GM06990 (cell line): ENCODE results near the gene CEP57L1.

ENCODE experiments used
- DNase-seq: peaks from one replicate; pipeline ENCODE4 v3.0.0-alpha.2; 2011; ENCODE audit not compliant: insufficient read length; ENCODE audit errors: extremely low read depth
- H3K27me3 ChIP-seq: replicated peaks from 2 replicates; pipeline ENCODE4 v1.6.0; 2011; ENCODE audit warnings: low read length; ENCODE audit not compliant: control insufficient read depth, insufficient read depth
- H3K36me3 ChIP-seq: 2 replicates; pipeline ENCODE4 v1.5.1; 2011; ENCODE audit warnings: low read length; ENCODE audit not compliant: control insufficient read depth, insufficient read depth
- H3K4me3 ChIP-seq: replicated peaks from 2 replicates; pipeline ENCODE4 v1.5.1; 2011; ENCODE audit warnings: low read depth, mild to moderate bottlenecking, control low read depth, low read length
- TF ChIP-seq, protein P1 (sequence below): IDR thresholded peaks from 2 replicates; pipeline ENCODE4 v1.5.1; 2011; ENCODE audit warnings: low read length, control low read depth, mild to moderate bottlenecking, inconsistent platforms; ENCODE audit not compliant: insufficient read depth, poor library complexity, severe bottlenecking

CEP57L1 gene

DNA sequence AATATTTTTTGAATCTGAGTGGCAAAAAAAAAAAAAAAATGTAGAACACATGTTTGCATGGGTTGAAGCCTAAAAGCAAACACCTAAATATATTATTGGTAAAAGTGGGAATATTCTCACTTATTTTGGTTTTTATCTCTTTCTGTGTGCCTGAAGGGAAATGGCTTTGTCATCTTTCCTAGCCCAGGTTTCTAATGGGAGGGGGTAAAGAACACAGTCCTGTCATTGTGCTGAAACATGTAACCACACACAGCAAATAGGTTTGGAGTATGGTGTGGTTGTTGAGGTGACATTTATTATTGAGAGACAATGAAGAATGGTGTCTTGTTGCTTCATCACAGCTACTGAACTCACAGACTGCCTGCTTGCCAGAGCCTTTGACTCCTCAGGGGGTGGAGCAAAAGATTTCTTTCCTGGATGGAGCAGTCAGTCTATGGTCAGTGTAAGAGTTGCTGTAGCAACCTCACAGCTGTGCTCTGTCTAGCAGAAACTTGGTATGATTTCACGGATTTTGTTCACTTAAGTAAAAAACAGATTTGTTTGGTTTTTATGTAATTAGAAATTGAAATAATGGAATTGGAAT lies 70.2 kb downstream of the CEP57L1 start:
- no peak for DNase-seq
- Histone ChIP-seq H3K4me3 (no peak overlapping the region), H3K36me3 (no peaks in the 10 kb centered on the region; the same call in 1 of the 2 replicates), H3K27me3 (no peaks in the 10 kb centered on the region)
- TF ChIP-seq, protein P1, sequence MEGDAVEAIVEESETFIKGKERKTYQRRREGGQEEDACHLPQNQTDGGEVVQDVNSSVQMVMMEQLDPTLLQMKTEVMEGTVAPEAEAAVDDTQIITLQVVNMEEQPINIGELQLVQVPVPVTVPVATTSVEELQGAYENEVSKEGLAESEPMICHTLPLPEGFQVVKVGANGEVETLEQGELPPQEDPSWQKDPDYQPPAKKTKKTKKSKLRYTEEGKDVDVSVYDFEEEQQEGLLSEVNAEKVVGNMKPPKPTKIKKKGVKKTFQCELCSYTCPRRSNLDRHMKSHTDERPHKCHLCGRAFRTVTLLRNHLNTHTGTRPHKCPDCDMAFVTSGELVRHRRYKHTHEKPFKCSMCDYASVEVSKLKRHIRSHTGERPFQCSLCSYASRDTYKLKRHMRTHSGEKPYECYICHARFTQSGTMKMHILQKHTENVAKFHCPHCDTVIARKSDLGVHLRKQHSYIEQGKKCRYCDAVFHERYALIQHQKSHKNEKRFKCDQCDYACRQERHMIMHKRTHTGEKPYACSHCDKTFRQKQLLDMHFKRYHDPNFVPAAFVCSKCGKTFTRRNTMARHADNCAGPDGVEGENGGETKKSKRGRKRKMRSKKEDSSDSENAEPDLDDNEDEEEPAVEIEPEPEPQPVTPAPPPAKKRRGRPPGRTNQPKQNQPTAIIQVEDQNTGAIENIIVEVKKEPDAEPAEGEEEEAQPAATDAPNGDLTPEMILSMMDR, result no peak

DNA sequence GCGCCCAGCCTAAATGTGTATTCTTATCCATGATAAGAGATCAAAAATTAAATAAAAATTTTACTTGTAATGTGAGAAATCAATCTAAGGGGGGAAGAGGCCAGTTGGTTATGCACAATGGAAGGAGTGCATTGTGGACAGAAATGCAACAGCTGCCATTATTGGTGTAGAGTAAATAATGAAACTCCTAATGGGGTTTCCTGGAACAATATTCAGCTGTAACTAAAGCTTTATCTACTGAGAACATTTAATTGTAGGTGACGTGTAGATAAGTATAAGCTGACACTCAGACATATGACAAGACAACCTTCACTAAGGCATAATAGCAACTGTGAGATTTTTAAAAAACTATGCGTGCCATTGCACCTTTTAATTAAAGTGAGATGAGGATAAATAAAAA lies 71.4 kb downstream of the CEP57L1 start:
- H3K4me3 ChIP-seq, result no peak overlapping the region
- TF ChIP-seq, protein P1, result no peak

DNA sequence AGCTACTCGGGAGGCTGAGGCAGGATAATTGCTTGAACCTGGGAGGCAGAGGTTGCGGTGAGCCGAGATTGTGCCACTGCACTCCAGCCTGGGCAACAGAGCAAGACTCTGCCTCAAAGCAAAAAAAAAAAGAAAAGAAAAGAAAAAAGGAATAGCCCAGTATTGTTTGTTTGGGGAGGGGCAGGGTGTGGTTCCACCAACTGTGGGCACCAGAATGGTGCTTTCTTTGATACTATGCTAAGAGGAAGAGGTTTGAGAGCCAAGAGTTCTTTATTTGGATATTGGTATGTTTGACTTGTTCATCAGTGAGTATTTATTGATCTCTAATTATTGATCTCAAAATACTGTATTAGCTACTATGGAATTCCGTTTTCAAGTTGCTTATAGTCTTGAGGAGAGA lies 72.3 kb downstream of the CEP57L1 start:
- Histone ChIP-seq H3K27me3 (no peaks in the 10 kb centered on the region), H3K4me3 (no peak overlapping the region), H3K36me3 (no peaks in the 10 kb centered on the region)
- no peak for DNase-seq
- TF ChIP-seq, protein P1, result no peak

More for the DNA sequence above, 71.4 kb downstream of the CEP57L1 start:
- H3K36me3 ChIP-seq, result no peaks in the 10 kb centered on the region
- no peaks in the 10 kb centered on the region for H3K27me3 ChIP-seq
- DNase-seq, result no peak

DNA sequence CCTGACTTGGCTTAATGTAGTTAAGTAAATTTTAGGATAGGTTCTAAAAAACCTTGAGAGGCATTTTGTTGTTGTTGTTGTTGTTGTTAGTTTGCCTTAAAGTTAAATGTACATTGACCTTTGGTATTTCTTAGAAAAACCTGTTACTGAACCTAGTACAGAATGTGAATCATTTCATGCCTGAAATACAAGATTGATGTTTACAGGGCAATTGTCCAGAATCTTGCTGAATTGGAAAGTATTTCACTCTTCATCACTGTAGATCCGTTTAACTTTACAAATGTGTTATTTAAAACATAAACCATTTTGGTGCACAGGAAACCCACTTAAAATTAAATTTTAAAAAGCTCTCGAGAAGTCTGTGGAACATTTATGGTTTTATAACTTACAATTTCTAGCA lies 75.0 kb downstream of the CEP57L1 start:
- H3K4me3 ChIP-seq, result no peak overlapping the region
- H3K27me3 ChIP-seq, result no peaks in the 10 kb centered on the region
- no peaks in the 10 kb centered on the region for H3K36me3 ChIP-seq
- no peak for DNase-seq
- TF ChIP-seq, protein P1, result no peak

DNA sequence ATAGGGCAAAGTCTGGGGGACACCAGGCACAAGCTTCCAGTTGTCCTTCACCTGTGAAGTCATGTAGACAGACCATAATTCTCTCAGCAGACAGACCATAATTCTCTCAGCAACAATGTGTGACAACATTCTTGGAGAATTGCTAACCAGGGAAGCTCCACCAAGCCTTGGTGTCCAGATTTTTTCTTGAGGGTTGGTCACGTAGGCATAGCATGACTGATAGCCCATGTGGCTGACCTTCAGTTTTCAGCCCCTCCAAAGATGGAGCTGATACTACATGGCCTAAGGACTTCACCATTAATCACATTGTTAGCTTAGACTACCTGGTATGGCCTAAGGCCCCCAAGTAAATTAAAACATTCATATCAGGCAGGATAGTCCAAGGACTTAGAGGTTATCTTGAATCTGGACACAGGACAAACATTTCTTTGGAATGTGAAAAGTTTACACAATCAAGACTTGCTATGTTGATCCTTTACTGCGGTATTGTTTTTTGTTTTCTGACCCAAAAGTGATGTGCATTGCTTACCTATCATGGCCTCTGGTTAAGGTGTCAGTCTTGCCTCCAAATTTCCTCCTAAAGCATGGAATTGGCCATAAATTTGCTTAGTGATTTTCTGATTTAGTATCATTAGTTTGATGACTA lies 76.9 kb downstream of the CEP57L1 start:
- no peaks in the 10 kb centered on the region for H3K36me3 ChIP-seq
- TF ChIP-seq, protein P1, result no peak
- no peaks in the 10 kb centered on the region for H3K27me3 ChIP-seq
- no peak for DNase-seq
- H3K4me3 ChIP-seq, result no peak overlapping the region
